Caco-2 (cell line): Measurements from ENCODE around the gene SDR42E1. TPM values are rescaled to one million over a fixed set of nuclear protein-coding genes. Genes with fewer than 3 reads are reported as not detected.

Experiments used
- BruUV-seq: library from RNA; stranded (reverse); fragments of 400-500 nt; replicated peaks from 2 replicates; lab custom pipeline; 2021; lab: Mats Ljungman, UMichigan
- CTCF ChIA-PET: fragments of 300-600 bp; sonication (Branson Sonifier 250); formaldehyde crosslinking; loops from one replicate; lab custom pipeline; 2022; ENCODE audit warnings: antibody characterized with exemption; lab: Charles Lee
- POLR2A ChIA-PET: fragments of 300-600 bp; sonication (Branson Sonifier 250); formaldehyde crosslinking; loops from one replicate; lab custom pipeline; 2022; ENCODE audit warnings: antibody characterized with exemption; lab: Charles Lee
- DNase-seq, 2 experiments: peaks; one replicate each; pipeline versions ENCODE4 v3.0.0 to v3.0.0-alpha.2; 2020 to 2022
- H3K27me3 ChIP-seq: replicated peaks from 2 replicates; pipeline ENCODE4 v1.6.0; 2011; ENCODE audit warnings: low read length; ENCODE audit not compliant: control insufficient read depth, insufficient read depth
- H3K36me3 ChIP-seq: 2 replicates; pipeline ENCODE4 v1.5.1; 2011; ENCODE audit warnings: low read length; ENCODE audit not compliant: control insufficient read depth, insufficient read depth
- H3K4me1 ChIP-seq: fragments of 250-450 bp; sonication (Bioruptor Pico); 2 replicates; pipeline ENCODE4 v1.5.1; 2020; ENCODE audit warnings: mild to moderate bottlenecking
- H3K4me3 ChIP-seq: 2 replicates; pipeline ENCODE4 v1.5.1; 2011; ENCODE audit warnings: low read depth, mild to moderate bottlenecking, control low read depth, low read length
- H3K9me3 ChIP-seq: fragments of 250-450 bp; sonication (Bioruptor Pico); 2 replicates; pipeline ENCODE4 v1.5.1; 2020; ENCODE audit warnings: mild to moderate bottlenecking, moderate library complexity
- H3K27ac Mint-ChIP-seq: one replicate; pipeline ENCODE4 v1.8.0; 2022; ENCODE audit warnings: mixed read lengths; ENCODE audit not compliant: unreplicated experiment
- H3K27me3 Mint-ChIP-seq: one replicate; pipeline ENCODE4 v1.8.0; 2022; ENCODE audit warnings: mixed read lengths; ENCODE audit not compliant: insufficient read depth, unreplicated experiment
- H3K36me3 Mint-ChIP-seq: one replicate; pipeline ENCODE4 v1.8.0; 2022; ENCODE audit warnings: mild to moderate bottlenecking, mixed read lengths; ENCODE audit not compliant: insufficient read depth, unreplicated experiment
- H3K4me1 Mint-ChIP-seq: one replicate; pipeline ENCODE4 v1.8.0; 2022; ENCODE audit warnings: low read depth, mixed read lengths; ENCODE audit not compliant: unreplicated experiment
- H3K4me3 Mint-ChIP-seq: one replicate; pipeline ENCODE4 v1.8.0; 2022; ENCODE audit warnings: mild to moderate bottlenecking, moderate library complexity, mixed read lengths; ENCODE audit not compliant: unreplicated experiment
- H3K9me3 Mint-ChIP-seq: one replicate; pipeline ENCODE4 v1.8.0; 2022; ENCODE audit warnings: mixed read lengths; ENCODE audit not compliant: unreplicated experiment
- CTCF ChIP-seq, 2 experiments: fragments of 200-600 bp in 1 of 2; IDR thresholded peaks; 1 replicate in 1 of 2; 2 replicates in 1 of 2; pipeline versions ENCODE4 v1.5.1 to v1.8.0; 2011 to 2022; ENCODE audit warnings: antibody characterized with exemption in 1 of 2, control low read depth in 1 of 2, inconsistent platforms in 1 of 2, low read depth in 1 of 2, low read length in 1 of 2, mild to moderate bottlenecking in 1 of 2, moderate library complexity in 1 of 2; ENCODE audit not compliant: insufficient read depth in 1 of 2, severe bottlenecking in 1 of 2, unreplicated experiment in 1 of 2
- intact Hi-C: fragments of 100-400 bp; cut with micrococcal nuclease; formaldehyde crosslinking; loops from one replicate; pipeline ENCODE4 v1.10.0; 2022; ENCODE audit not compliant: unreplicated experiment
- total RNA-seq: library from RNA; stranded (reverse); gene quantifications from 2 replicates; pipeline ENCODE4 v1.2.3, GENCODE V29; 2022

The SDR42E1 gene
- total RNA-seq, 1 experiment from 2014 or later, result 5.3 TPM

- H3K4me3 ChIP-seq, result no peak overlapping the region
- no peak for DNase-seq
- H3K9me3 ChIP-seq, result peaks cover 27% of the 10 kb centered on the region
- H3K27me3 ChIP-seq, result no peaks in the 10 kb centered on the region
- no peaks in the 10 kb centered on the region for H3K4me1 Mint-ChIP-seq
- H3K36me3 ChIP-seq, result no peaks in the 10 kb centered on the region
- intact Hi-C loops, result no loop called here
- H3K9me3 Mint-ChIP-seq, result peaks cover 30% of the 10 kb centered on the region
- POLR2A ChIA-PET, result no interaction called here
- H3K4me1 ChIP-seq, result no peaks in the 10 kb centered on the region
- no TSS peak for BruUV-seq
- H3K4me3 Mint-ChIP-seq, result no peak overlapping the region
- H3K27ac Mint-ChIP-seq, result no peak overlapping the region
- peaks cover 3% of the 10 kb centered on the region for H3K27me3 Mint-ChIP-seq
- no peaks in the 10 kb centered on the region for H3K36me3 Mint-ChIP-seq
- TF ChIP-seq CTCF (IDR thresholded peaks at IDR 0.05; ENCODE audit: insufficient read depth in 1 of 2, low read depth in 1 of 2, low read length in 1 of 2, severe bottlenecking in 1 of 2, unreplicated experiment in 1 of 2), result no peak
- CTCF ChIA-PET, result no interaction called here
Observed at GRCh38 chr16:82005027-82005830, 6.0 kb downstream of the SDR42E1 start.

- TF ChIP-seq CTCF (IDR thresholded peaks at IDR 0.05; ENCODE audit: insufficient read depth in 1 of 2, low read depth in 1 of 2, low read length in 1 of 2, severe bottlenecking in 1 of 2, unreplicated experiment in 1 of 2), result no peak
- no peak overlapping the region for H3K4me3 ChIP-seq
- Mint-ChIP-seq H3K27ac (no peak overlapping the region), H3K4me3 (no peak overlapping the region), H3K9me3 (peaks cover 24% of the 10 kb centered on the region), H3K36me3 (no peaks in the 10 kb centered on the region), H3K4me1 (no peaks in the 10 kb centered on the region), H3K27me3 (peaks cover 3% of the 10 kb centered on the region)
- CTCF ChIA-PET, result no interaction called here
- BruUV-seq, result no TSS peak
- H3K36me3 ChIP-seq, result no peaks in the 10 kb centered on the region
- no peaks in the 10 kb centered on the region for H3K27me3 ChIP-seq
- no peak for DNase-seq
- intact Hi-C loops, result no loop called here
- POLR2A ChIA-PET, result no interaction called here
- peaks cover 22% of the 10 kb centered on the region for H3K9me3 ChIP-seq
- H3K4me1 ChIP-seq, result no peaks in the 10 kb centered on the region
Observed at GRCh38 chr16:82004601-82005000, 6.7 kb downstream of the SDR42E1 start.

GRCh38 chr16:82002831-82003230 lies 8.4 kb downstream of the SDR42E1 start:
- peaks cover 12% of the 10 kb centered on the region for H3K9me3 Mint-ChIP-seq
- POLR2A ChIA-PET, result no interaction called here
- no peaks in the 10 kb centered on the region for H3K36me3 ChIP-seq
- H3K27me3 ChIP-seq, result no peaks in the 10 kb centered on the region
- no peak overlapping the region for H3K4me3 Mint-ChIP-seq
- peaks cover 4% of the 10 kb centered on the region; the same call in 1 of the 2 replicates for H3K9me3 ChIP-seq
- no TSS peak for BruUV-seq
- intact Hi-C loops, result no loop called here
- DNase-seq, result no peak
- no peak overlapping the region for H3K27ac Mint-ChIP-seq
- CTCF ChIA-PET, result no interaction called here
- H3K4me1 Mint-ChIP-seq, result peaks cover 3% of the 10 kb centered on the region
- peaks cover 3% of the 10 kb centered on the region for H3K27me3 Mint-ChIP-seq
- peaks cover 5% of the 10 kb centered on the region for H3K4me1 ChIP-seq
- no peak overlapping the region for H3K4me3 ChIP-seq
- no peaks in the 10 kb centered on the region for H3K36me3 Mint-ChIP-seq
- no peak for TF ChIP-seq CTCF (IDR thresholded peaks at IDR 0.05; ENCODE audit: insufficient read depth in 1 of 2, low read depth in 1 of 2, low read length in 1 of 2, severe bottlenecking in 1 of 2, unreplicated experiment in 1 of 2)
